UCSD-AML1 (cell line): ENCODE results near the gene SHISA8.
"Not testable (repeated sequence)": the region's sequence is repeated elsewhere in the genome, so short reads cannot be mapped to it uniquely, and the experiment has no call there.

ENCODE experiments used
- DNase-seq: peaks from one replicate; lab custom pipeline; 2025; ENCODE audit not compliant: unreplicated experiment; lab: John Stamatoyannopoulos, UW

Gene SHISA8

GRCh38 chr22:41900652-41901312 lies 14.1 kb downstream of the SHISA8 start:
- no peak for DNase-seq

GRCh38 chr22:41899992-41900651 lies 14.8 kb downstream of the SHISA8 start:
- no peak for DNase-seq

GRCh38 chr22:41899110-41899509 lies 15.8 kb downstream of the SHISA8 start:
- no peak for DNase-seq

- DNase-seq = no peak
Measured at GRCh38 chr22:41898645-41899044, 16.2 kb downstream of the SHISA8 start.

- no peak for DNase-seq
Measured at GRCh38 chr22:41893591-41894375, 21.1 kb downstream of the SHISA8 start.

GRCh38 chr22:41892721-41893120 lies 22.2 kb downstream of the SHISA8 start:
- no peak for DNase-seq

- DNase-seq = no peak
Measured at GRCh38 chr22:41891407-41891806, 23.5 kb downstream of the SHISA8 start.

GRCh38 chr22:41888627-41889200 lies 26.2 kb downstream of the SHISA8 start:
- DNase-seq = no peak

GRCh38 chr22:41885516-41885915 lies 29.4 kb downstream of the SHISA8 start:
- no peak for DNase-seq

GRCh38 chr22:41885116-41885515 lies 29.8 kb downstream of the SHISA8 start:
- DNase-seq = no peak

- no peak for DNase-seq
Measured at GRCh38 chr22:41883400-41883799, 31.5 kb downstream of the SHISA8 start.

GRCh38 chr22:41880653-41881052 lies 34.2 kb downstream of the SHISA8 start:
- no peak for DNase-seq

GRCh38 chr22:41876675-41877074 lies 38.2 kb downstream of the SHISA8 start:
- no peak for DNase-seq

- no peak for DNase-seq
Measured at GRCh38 chr22:41876275-41876674, 38.6 kb downstream of the SHISA8 start.

- no peak for DNase-seq
Measured at GRCh38 chr22:41875531-41876270, 39.2 kb downstream of the SHISA8 start.

GRCh38 chr22:41874090-41874489 lies 40.8 kb downstream of the SHISA8 start:
- DNase-seq = no peak

GRCh38 chr22:41873391-41873790 lies 41.5 kb downstream of the SHISA8 start:
- DNase-seq = no peak

- DNase-seq = no peak
Measured at GRCh38 chr22:41870786-41871185, 44.1 kb downstream of the SHISA8 start.

GRCh38 chr22:41870081-41870480 lies 44.8 kb downstream of the SHISA8 start:
- not testable (repeated sequence) for DNase-seq

GRCh38 chr22:41868556-41868955 lies 46.3 kb downstream of the SHISA8 start:
- DNase-seq = no peak

GRCh38 chr22:41863472-41863871 lies 51.4 kb downstream of the SHISA8 start:
- DNase-seq = no peak
